ENCODE data around the gene ISLR.

The ISLR gene

GRCh38 chr15:74191798-74192197 is 18.3 kb downstream of the ISLR start:
- H2AFZ ChIP-seq (ENCODE audit: low read depth, low read length): no peak overlapping the region
- H3K4me2 ChIP-seq (ENCODE audit: insufficient read depth, low read length): no peak overlapping the region
- H3K4me1 ChIP-seq (ENCODE audit: insufficient read depth, low read length): no peaks in the 10 kb centered on the region
- DNase-seq (no peak), ATAC-seq (ENCODE audit: insufficient read depth, low read depth) (no peak)
- no peaks in the 10 kb centered on the region for H3K79me2 ChIP-seq (ENCODE audit: insufficient read depth, low read length)
- no peak for TF ChIP-seq CTCF (IDR thresholded peaks at IDR 0.05; ENCODE audit: borderline replicate concordance, extremely low read depth, low read length, poor library complexity, severe bottlenecking)
- TF ChIP-seq EZH2 (IDR thresholded peaks at IDR 0.05; ENCODE audit: borderline replicate concordance, low read depth, low read length, severe bottlenecking): no peak
- H3K27me3 ChIP-seq (ENCODE audit: insufficient read depth, low read length, poor library complexity): peaks cover 3% of the 10 kb centered on the region
- H3K9me3 ChIP-seq (ENCODE audit: insufficient read depth, low read length, severe bottlenecking): no peaks in the 10 kb centered on the region
- H3K9ac ChIP-seq (ENCODE audit: low read depth, low read length): no peak overlapping the region
- H3K4me3 ChIP-seq (ENCODE audit: low read depth in 1 of 2, low read length in 2 of 2): no peak overlapping the region
- H4K20me1 ChIP-seq (ENCODE audit: insufficient read depth, low read length): no peaks in the 10 kb centered on the region
- H3K36me3 ChIP-seq (ENCODE audit: insufficient read depth, low read length): no peaks in the 10 kb centered on the region
- no peak overlapping the region for H3K27ac ChIP-seq (ENCODE audit: low read length)

GRCh38 chr15:74192751-74193150 is 19.2 kb downstream of the ISLR start:
- ATAC-seq (ENCODE audit: insufficient read depth, low read depth): no peak
- Histone ChIP-seq H3K4me2 (ENCODE audit: insufficient read depth, low read length) (no peak overlapping the region), H3K27me3 (ENCODE audit: insufficient read depth, low read length, poor library complexity) (no peaks in the 10 kb centered on the region)

GRCh38 chr15:74193299-74193718 is 19.8 kb downstream of the ISLR start:
- Histone ChIP-seq H3K9ac (ENCODE audit: low read depth, low read length) (no peak overlapping the region), H3K4me2 (ENCODE audit: insufficient read depth, low read length) (no peak overlapping the region), H3K4me1 (ENCODE audit: insufficient read depth, low read length) (no peaks in the 10 kb centered on the region), H3K27ac (ENCODE audit: low read length) (no peak overlapping the region), H3K27me3 (ENCODE audit: insufficient read depth, low read length, poor library complexity) (no peaks in the 10 kb centered on the region), H2AFZ (ENCODE audit: low read depth, low read length) (no peak overlapping the region), H3K9me3 (ENCODE audit: insufficient read depth, low read length, severe bottlenecking) (no peaks in the 10 kb centered on the region), H3K4me3 (ENCODE audit: low read depth in 1 of 2, low read length in 2 of 2) (no peak overlapping the region), H4K20me1 (ENCODE audit: insufficient read depth, low read length) (no peaks in the 10 kb centered on the region), H3K79me2 (ENCODE audit: insufficient read depth, low read length) (no peaks in the 10 kb centered on the region), H3K36me3 (ENCODE audit: insufficient read depth, low read length) (no peaks in the 10 kb centered on the region)
- TF ChIP-seq CTCF (IDR thresholded peaks at IDR 0.05; ENCODE audit: borderline replicate concordance, extremely low read depth, low read length, poor library complexity, severe bottlenecking): no peak
- TF ChIP-seq EZH2 (IDR thresholded peaks at IDR 0.05; ENCODE audit: borderline replicate concordance, low read depth, low read length, severe bottlenecking): no peak
- ATAC-seq (ENCODE audit: insufficient read depth, low read depth): no peak
- DNase-seq: no peak

More at GRCh38 chr15:74192751-74193150, 19.2 kb downstream of the ISLR start:
- H3K36me3 ChIP-seq (ENCODE audit: insufficient read depth, low read length): no peaks in the 10 kb centered on the region
- H3K4me3 ChIP-seq (ENCODE audit: low read depth in 1 of 2, low read length in 2 of 2): no peak overlapping the region
- no peaks in the 10 kb centered on the region for H3K9me3 ChIP-seq (ENCODE audit: insufficient read depth, low read length, severe bottlenecking)
- H3K9ac ChIP-seq (ENCODE audit: low read depth, low read length): no peak overlapping the region
- no peak overlapping the region for H3K27ac ChIP-seq (ENCODE audit: low read length)
- DNase-seq: no peak
- no peaks in the 10 kb centered on the region for H4K20me1 ChIP-seq (ENCODE audit: insufficient read depth, low read length)
- TF ChIP-seq CTCF (IDR thresholded peaks at IDR 0.05; ENCODE audit: borderline replicate concordance, extremely low read depth, low read length, poor library complexity, severe bottlenecking) (no peak), EZH2 (IDR thresholded peaks at IDR 0.05; ENCODE audit: borderline replicate concordance, low read depth, low read length, severe bottlenecking) (no peak)
- H2AFZ ChIP-seq (ENCODE audit: low read depth, low read length): no peak overlapping the region
- H3K4me1 ChIP-seq (ENCODE audit: insufficient read depth, low read length): no peaks in the 10 kb centered on the region
- no peaks in the 10 kb centered on the region for H3K79me2 ChIP-seq (ENCODE audit: insufficient read depth, low read length)

GRCh38 chr15:74193905-74194304 is 20.4 kb downstream of the ISLR start:
- TF ChIP-seq EZH2 (IDR thresholded peaks at IDR 0.05; ENCODE audit: borderline replicate concordance, low read depth, low read length, severe bottlenecking) (no peak), CTCF (IDR thresholded peaks at IDR 0.05; ENCODE audit: borderline replicate concordance, extremely low read depth, low read length, poor library complexity, severe bottlenecking) (no peak)
- no peaks in the 10 kb centered on the region for H3K4me1 ChIP-seq (ENCODE audit: insufficient read depth, low read length)
- ATAC-seq (ENCODE audit: insufficient read depth, low read depth): no peak
- no peak overlapping the region for H3K4me3 ChIP-seq (ENCODE audit: low read depth in 1 of 2, low read length in 2 of 2)
- no peak overlapping the region for H3K9ac ChIP-seq (ENCODE audit: low read depth, low read length)
- no peak overlapping the region for H3K4me2 ChIP-seq (ENCODE audit: insufficient read depth, low read length)
- no peaks in the 10 kb centered on the region for H3K9me3 ChIP-seq (ENCODE audit: insufficient read depth, low read length, severe bottlenecking)
- H3K79me2 ChIP-seq (ENCODE audit: insufficient read depth, low read length): no peaks in the 10 kb centered on the region
- no peaks in the 10 kb centered on the region for H3K27me3 ChIP-seq (ENCODE audit: insufficient read depth, low read length, poor library complexity)
- H3K27ac ChIP-seq (ENCODE audit: low read length): no peak overlapping the region
- H3K36me3 ChIP-seq (ENCODE audit: insufficient read depth, low read length): no peaks in the 10 kb centered on the region
- DNase-seq: no peak
- no peaks in the 10 kb centered on the region for H4K20me1 ChIP-seq (ENCODE audit: insufficient read depth, low read length)
- no peak overlapping the region for H2AFZ ChIP-seq (ENCODE audit: low read depth, low read length)
